Measurements from ENCODE around the gene ASCC1.
A peak's percentile ranks its signal among the peaks of the same experiment; 100 is the strongest.

The ASCC1 gene

GRCh38 chr10:72096115-72097000, 119.7 kb downstream of the ASCC1 start:
- no peak for DNase-seq

GRCh38 chr10:72095195-72095594, 120.9 kb downstream of the ASCC1 start:
- no peak for DNase-seq

GRCh38 chr10:72094574-72094973, 121.5 kb downstream of the ASCC1 start:
- no peak for DNase-seq

- no peak for DNase-seq
These were observed 122.6 kb downstream of the ASCC1 start for GRCh38 chr10:72093450-72093849.

- no peak for DNase-seq
These were observed 123.1 kb downstream of the ASCC1 start for GRCh38 chr10:72092987-72093386.

- DNase-seq = no peak
These were observed 123.7 kb downstream of the ASCC1 start for GRCh38 chr10:72092171-72092924.

GRCh38 chr10:72090326-72090725, 125.8 kb downstream of the ASCC1 start:
- DNase-seq = no peak

GRCh38 chr10:72089618-72090017, 126.5 kb downstream of the ASCC1 start:
- DNase-seq = no peak

- DNase-seq = peak; percentile 42
These were observed 127.0 kb downstream of the ASCC1 start for GRCh38 chr10:72088889-72089575.

- DNase-seq = no peak
These were observed 127.8 kb downstream of the ASCC1 start, which contains the start of gene SPOCK2 for GRCh38 chr10:72087969-72088888. Gene SPOCK2 (minus strand): TSS chr10:72088551. CDS start chr10:72088328, 223 bp downstream.

- no peak for DNase-seq
These were observed 128.6 kb downstream of the ASCC1 start for GRCh38 chr10:72087392-72087968.

GRCh38 chr10:72086466-72087391, 129.3 kb downstream of the ASCC1 start:
- DNase-seq = no peak

GRCh38 chr10:72085864-72086465, 130.1 kb downstream of the ASCC1 start:
- DNase-seq = no peak

- DNase-seq = no peak
These were observed 130.9 kb downstream of the ASCC1 start for GRCh38 chr10:72085166-72085565.

- DNase-seq = no peak
These were observed 132.2 kb downstream of the ASCC1 start for GRCh38 chr10:72083790-72084459.

- DNase-seq = no peak
These were observed 133.0 kb downstream of the ASCC1 start for GRCh38 chr10:72082856-72083789.

GRCh38 chr10:72081772-72082590, 134.1 kb downstream of the ASCC1 start:
- no peak for DNase-seq

GRCh38 chr10:72081210-72081609, 134.9 kb downstream of the ASCC1 start:
- no peak for DNase-seq

All from NCI-H1694 treated with DMSO at 0.1 percent for 48 hours (cell line).